Renal pelvis (tissue), 4 donors: Measurements from ENCODE around the gene MOCS1. TPM values are rescaled to one million over a fixed set of nuclear protein-coding genes. Genes with fewer than 3 reads are reported as not detected.

Experiments used
- DNase-seq: peaks from one replicate; pipeline ENCODE4 v3.0.0-alpha.2; 2013
- polyA plus RNA-seq, 3 donors: library from polyadenylated mRNA; unstranded; fragments of 120-200 nt; gene quantifications; one replicate each; pipeline ENCODE4 v1.2.1, GENCODE V29; 2013; ENCODE audit not compliant: insufficient read length in 3 of 3

MOCS1 gene
- polyA plus RNA-seq, 3 donors, result 12.4 to 14.0 (median 13.7) TPM

- no peak for DNase-seq
Observed at GRCh38 chr6:39904946-39905639, 29.2 kb downstream of the MOCS1 start.

DNA sequence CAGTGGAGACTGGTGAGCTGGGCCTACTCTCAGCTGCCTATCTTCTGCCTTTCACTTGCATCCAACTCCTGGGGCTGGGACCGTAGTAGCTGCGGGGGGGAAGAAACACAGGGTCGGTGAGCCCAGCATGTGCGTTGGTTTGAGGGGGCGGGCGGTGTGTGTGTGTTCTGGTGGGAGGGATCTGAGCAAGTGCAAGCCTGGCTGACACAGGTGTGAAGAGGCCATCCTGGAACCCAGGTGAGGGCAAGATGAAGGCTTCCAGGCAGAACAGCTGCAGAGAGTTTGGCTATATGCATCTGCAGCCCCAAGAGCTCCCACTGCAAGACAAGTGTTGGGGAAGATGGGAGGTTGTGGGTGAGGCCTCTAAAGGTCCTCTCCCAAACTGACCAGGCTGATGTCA lies 30.6 kb downstream of the MOCS1 start:
- no peak for DNase-seq

GRCh38 chr6:39902786-39903465 lies 31.3 kb downstream of the MOCS1 start:
- no peak for DNase-seq

DNA sequence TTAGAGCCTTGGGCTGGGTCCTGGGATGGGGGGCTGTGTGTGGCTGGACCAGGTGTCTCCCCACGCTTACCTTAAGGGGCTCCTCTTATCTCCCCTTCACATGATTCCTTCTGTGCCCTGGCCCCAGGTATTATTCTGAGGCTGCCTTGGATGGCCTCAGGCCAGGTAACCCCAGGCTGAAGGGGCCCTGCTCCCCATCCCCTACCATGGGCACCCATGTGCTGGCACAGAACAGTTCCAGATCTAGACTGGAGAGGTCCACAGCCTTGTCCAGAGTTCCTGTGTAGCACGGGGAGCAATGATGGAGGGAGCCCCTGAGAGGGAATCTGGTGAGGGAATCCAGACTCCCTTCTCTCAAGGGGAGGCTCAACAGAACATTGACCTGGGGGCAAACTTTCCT lies 32.1 kb downstream of the MOCS1 start:
- DNase-seq, result no peak

- DNase-seq, result no peak
Observed at GRCh38 chr6:39901670-39902069, 32.6 kb downstream of the MOCS1 start.

- no peak for DNase-seq
Observed at GRCh38 chr6:39901116-39901655, 33.1 kb downstream of the MOCS1 start.

DNA sequence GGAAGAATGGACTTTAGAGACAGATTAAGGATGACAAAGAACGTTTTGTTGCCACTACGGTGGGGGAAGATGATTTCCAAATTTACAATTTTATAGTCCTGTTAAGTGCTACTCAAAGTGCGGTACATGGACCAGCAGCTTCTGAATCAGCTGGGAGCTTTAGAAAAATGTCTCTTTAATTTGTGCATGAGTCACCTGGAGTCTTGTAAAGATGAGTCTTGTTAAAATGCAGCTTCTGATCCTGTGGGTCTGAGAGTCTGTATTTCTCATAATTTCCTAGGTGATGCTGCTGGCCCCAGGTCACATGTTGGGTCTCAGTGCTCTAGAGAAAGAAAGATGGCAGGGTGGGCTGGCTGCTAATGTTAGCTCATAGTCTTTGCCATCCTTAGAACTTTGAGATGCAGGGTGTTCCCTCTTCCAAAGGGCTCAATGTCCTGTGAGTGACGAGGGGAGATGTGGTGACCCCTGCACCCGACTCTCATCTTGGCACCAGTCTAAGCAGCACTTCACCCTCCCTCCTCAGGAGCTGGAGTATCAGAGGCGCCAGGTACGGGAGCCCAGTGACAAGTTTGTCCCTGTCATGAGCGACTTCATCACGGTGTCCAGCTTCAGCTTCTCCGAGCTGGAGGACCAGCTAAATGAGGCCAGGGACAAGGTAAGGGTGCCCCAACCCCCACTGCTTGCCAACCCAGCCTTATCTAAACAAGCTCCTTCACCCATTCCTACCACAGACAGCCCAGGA lies 34.5 kb downstream of the MOCS1 start:
- DNase-seq, result no peak

GRCh38 chr6:39898625-39899024 lies 35.6 kb downstream of the MOCS1 start:
- no peak for DNase-seq

DNA sequence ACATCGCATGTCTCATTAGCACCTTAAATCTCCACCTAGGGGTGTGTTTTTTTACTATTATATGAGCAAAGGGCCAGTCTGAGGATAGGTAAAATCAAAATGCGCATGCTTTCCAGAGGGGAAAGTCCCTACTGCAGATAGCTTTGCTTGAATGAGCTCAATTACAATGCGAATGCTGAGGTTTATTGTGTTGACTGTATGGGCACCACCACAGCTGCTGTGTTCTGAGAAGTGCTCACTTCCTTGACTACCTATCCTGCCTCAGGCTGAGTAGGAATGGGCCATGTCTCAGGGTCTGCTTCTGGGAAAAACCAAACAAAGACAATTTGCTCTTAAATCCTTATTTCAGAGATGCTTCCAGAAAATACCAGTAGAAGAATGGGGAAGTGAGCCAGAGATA lies 36.6 kb downstream of the MOCS1 start:
- no peak for DNase-seq

- DNase-seq, result no peak
Observed at GRCh38 chr6:39896701-39897100, 37.6 kb downstream of the MOCS1 start.

GRCh38 chr6:39893286-39893685 lies 41.0 kb downstream of the MOCS1 start:
- DNase-seq, result no peak

DNA sequence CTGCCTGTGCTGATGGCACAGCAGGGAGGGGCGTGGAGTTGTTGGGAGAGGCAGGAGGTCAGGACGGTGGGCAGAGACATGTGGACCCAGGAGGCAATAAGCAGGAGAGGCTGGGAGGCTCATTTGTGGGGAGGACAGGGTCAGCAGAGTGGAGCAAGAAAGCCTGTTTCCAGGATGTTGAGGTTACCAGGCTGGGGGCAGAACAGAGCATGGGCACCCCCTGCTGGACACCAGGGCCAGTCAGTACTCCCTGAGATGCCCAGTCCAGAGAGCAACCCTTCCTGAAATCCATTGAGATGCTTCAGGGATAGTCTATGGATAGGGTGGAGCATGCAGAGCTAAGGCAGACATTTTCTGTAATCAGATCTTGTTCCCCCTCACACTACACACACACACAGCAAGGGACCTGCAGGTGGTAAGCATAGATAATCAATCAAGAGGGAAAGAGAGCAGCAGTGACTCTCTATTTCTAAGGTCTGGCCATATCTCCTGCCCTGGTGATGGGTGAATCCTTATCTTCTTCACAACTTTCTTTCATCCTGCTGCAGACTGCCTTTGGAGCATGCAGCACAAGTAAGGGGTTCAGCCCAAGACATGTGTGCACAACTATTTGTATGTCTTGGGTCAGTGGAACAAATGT lies 41.7 kb downstream of the MOCS1 start:
- DNase-seq, result peak; percentile 31

DNA sequence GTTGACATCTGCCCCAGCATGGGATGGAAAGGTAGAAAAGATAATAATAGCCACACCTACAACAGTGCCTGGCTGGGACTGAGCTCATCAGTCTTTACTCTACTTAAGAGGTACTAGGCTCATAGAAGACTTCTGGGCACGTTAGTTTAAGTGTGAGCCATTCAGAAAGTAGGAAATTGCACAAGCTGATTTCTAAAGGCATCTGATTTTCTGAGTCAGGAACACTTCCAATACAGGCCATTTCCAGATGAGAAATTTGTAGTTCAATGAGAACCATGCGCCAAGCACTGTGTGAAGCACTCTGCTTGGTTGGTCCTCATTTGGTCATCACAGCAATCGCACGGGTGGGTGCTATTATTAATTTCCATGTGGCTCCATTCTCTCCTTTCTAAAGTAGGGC lies 42.3 kb downstream of the MOCS1 start:
- DNase-seq, result no peak

- DNase-seq, result no peak
Observed at GRCh38 chr6:39891353-39891752, 42.9 kb downstream of the MOCS1 start.

- no peak for DNase-seq
Observed at GRCh38 chr6:39889229-39889628, 45.0 kb downstream of the MOCS1 start.

DNA sequence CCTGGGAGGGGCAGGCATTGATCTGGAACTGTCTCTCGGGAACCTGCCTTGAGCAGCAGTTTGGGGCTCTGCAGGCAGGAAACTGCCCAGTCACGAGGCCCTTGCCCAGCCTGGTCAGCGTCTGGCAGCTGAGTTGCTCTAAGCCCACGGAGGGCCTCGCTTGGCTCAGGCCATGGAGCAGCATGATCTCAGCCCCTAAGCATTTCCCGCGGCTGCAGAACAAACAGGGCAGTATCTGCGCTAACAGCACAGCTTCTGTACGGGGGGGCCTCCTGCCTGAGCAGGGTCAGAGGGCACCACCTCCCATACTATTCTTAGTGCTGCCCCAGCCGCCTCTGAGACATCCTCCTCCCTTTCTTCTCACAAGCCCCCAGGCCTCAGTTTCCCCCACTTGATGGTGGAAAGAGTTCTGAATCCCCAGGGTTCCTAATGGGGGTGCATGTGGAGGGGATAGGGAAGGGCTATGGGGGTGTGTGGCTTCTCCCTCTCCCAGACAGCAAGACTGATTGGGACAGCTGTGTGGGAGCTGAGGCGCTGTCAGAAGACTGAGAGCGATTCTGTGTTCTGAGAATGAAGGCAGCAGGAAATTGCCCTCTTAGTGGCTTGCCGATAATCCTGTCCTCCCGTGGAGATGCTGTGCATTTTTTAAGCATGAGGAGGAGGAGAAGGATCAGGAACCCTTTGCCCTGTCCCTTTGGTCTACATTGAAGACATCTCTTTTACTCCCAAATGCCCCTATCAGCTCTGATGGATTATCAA lies 46.4 kb downstream of the MOCS1 start:
- peak; percentile 39 for DNase-seq

DNA sequence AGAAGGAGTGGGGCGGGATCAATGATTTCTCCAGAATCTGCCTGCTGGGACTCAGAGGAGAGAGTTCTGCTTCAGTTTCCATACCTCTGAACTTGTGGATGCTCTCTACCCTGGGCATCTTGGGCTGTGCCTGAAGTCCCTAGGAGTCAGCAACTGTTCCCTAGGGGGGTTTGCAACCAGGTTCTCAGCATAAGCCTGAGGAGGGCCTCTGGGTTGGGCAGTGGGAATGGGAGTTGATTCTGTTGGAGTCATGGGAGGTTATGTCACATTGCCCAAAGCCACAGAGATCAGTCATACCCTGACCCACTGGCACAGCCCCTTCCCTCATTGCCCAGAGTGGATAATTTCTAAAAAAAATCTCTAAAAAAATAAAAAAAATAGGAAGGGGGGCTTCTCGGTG lies 47.4 kb downstream of the MOCS1 start:
- DNase-seq, result no peak

- no peak for DNase-seq
Observed at GRCh38 chr6:39885691-39886090, 48.6 kb downstream of the MOCS1 start.

DNA sequence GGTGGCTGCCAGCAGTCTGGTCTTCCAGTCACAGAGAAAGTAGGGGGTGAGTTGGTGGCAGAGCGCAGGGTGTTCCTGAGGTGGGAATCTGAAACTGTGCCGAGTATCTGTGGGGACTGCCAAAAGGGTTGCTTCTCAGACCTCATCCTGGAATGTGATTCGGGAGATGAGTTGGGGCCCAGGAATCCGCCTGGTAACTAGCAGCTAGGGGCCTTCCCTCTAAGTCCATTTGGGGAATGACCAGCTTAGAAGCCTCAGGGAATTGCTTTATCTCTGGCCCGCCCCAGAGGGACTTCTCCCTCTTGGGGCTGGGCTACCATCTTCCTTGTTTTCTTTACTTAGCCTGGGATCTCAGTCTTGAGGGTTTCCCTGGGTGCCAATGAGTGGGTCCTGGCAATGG lies 49.6 kb downstream of the MOCS1 start:
- DNase-seq, result no peak

DNA sequence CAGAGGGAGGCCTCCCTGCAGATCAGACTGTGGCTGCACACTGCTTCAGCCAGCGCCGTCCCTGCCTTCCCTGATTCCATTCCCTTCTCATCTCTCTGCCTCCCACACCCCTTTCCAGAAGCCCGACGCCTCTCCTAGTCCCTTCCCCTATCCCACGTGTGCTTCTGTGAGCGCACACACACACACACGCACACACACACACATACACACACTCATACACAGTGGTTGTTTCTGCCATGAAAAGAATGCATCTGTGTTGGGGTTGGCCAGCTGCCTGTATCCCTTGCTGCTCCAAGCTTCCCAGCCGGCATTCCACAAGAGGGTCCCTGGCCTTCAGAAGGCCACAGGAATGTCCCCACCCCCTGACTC lies 51.7 kb downstream of the MOCS1 start:
- DNase-seq, result peak; percentile 89

GRCh38 chr6:39881851-39882530 lies 52.3 kb downstream of the MOCS1 start:
- no peak for DNase-seq
